ENCODE results near the gene DLX2.

The DLX2 gene

DNA sequence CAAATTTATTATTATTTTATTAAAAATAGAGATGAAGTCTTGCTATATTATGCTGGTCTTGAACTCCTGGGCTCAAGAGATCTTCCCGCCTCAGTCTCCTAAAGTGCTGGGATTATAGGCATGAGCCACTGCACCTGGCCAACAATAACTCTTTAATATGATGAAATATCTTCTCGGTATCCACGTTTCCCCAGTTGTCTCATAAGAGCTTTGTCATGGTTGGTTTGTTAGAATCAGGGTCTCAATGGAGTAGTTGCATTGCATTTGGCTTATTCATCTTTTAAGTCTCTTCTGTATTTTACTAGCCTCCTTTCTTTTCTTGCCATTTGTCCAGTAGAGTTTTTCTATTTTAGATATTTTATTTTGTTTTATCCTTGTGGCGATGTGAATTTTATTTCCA lies 32.7 kb upstream of the DLX2 start:
- no peak for DNase-seq (ENCODE audit: low spot score)
- ChIA-PET POLR2A (ENCODE audit: low non-redundant PET) (no interaction called here), CTCF (interaction anchor here (0.7 kb wide), 1 partner anchor 420 kb away, joined by 4 read pairs; no protein-coding TSS in a partner anchor)
- TF ChIP-seq, protein P1, sequence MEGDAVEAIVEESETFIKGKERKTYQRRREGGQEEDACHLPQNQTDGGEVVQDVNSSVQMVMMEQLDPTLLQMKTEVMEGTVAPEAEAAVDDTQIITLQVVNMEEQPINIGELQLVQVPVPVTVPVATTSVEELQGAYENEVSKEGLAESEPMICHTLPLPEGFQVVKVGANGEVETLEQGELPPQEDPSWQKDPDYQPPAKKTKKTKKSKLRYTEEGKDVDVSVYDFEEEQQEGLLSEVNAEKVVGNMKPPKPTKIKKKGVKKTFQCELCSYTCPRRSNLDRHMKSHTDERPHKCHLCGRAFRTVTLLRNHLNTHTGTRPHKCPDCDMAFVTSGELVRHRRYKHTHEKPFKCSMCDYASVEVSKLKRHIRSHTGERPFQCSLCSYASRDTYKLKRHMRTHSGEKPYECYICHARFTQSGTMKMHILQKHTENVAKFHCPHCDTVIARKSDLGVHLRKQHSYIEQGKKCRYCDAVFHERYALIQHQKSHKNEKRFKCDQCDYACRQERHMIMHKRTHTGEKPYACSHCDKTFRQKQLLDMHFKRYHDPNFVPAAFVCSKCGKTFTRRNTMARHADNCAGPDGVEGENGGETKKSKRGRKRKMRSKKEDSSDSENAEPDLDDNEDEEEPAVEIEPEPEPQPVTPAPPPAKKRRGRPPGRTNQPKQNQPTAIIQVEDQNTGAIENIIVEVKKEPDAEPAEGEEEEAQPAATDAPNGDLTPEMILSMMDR (conservative IDR thresholded peaks at IDR 0.05; ENCODE audit: low read depth), result no peak
- H3K27ac ChIP-seq, result no peak overlapping the region

DNA sequence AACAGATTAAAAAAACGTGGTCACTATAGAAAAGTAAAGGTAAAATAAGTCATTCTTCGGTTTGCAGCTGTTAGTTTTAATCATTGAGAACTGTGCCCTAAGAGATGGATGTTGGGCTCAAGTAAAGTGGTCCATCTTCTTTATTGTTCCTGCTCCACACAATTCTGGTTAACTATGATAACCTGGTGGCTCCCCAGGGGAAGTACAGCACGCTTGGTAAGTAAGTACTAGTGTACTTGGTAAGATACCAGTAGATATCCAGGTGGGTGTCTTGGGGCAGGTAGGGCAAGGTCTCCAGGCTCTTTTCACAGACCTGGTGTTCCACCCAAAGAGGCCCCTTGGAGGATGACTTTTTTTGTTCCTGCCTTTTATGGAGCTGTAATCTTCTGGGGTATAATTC lies 31.6 kb upstream of the DLX2 start:
- DNase-seq (ENCODE audit: low spot score), result no peak
- H3K27ac ChIP-seq, result no peak overlapping the region
- TF ChIP-seq, protein P1 (conservative IDR thresholded peaks at IDR 0.05; ENCODE audit: low read depth), result no peak
- ChIA-PET CTCF (no interaction called here), POLR2A (ENCODE audit: low non-redundant PET) (no interaction called here)

DNA sequence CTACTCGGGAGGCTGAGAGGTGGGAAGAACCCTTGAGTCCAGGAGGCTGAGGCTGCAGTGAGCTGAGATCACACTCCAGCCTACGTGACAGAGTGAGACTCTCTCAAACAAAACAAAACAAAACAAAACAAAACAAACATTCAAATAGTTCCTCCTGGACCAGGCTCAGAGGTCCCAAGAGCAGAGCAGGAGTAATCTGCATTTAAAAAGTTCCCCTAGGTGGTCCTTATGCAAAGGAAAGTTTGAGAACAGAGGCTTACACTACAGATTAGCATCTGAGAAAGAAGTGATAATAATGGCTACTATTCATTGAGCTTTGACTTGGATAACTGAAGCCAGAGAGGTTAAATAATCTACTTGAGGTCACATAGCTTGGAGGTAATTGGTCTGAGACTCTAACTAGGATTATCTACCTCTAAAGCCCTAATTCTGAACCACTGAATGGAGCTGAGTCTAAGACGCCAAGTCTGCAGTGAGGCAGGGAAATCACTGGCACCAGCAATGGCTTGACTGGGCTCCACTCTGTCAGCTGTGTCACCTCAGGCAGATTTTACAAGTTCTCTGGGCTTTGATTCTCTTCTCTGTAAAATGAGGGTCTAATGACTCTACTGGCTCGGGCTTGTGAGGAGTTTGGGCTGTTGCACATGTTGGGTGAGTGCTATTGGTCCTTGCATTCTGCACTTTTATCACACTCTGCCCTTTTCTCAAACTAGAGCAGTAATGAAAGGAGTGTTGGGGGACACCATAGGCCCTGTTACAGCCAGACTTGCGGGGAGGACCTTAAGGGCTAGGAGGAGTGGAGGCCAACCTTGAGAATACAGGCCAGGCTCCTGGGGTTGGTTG lies 29.2 kb upstream of the DLX2 start:
- DNase-seq (ENCODE audit: low spot score), result no peak
- H3K27ac ChIP-seq, result no peak overlapping the region
- ChIA-PET POLR2A (ENCODE audit: low non-redundant PET) (interaction anchor here (0.6 kb wide), 1 partner anchor 95 kb away, joined by 4 read pairs; no protein-coding TSS in a partner anchor), CTCF (no interaction called here)
- TF ChIP-seq, protein P1 (conservative IDR thresholded peaks at IDR 0.05; ENCODE audit: low read depth), result no peak

DNA sequence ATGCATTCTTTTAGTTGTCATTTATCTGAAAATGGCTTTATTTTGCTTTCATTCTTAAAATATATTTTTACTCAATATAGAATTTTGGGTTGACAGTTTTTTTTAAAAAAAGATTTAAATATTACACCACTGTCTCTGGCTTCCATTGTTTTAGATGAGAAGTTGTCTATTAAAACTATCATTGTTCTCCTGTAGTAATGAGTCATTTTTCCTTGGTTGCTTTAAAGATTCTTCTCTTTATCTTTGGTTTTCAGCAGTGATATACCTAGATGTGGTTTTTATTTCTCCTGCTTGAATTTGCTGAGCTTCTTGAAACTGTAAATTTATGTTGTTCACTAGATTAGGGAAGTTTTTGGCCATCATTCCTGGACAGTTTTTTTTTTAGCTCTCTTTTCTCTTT lies 26.7 kb upstream of the DLX2 start:
- CTCF ChIA-PET, result no interaction called here

DNA sequence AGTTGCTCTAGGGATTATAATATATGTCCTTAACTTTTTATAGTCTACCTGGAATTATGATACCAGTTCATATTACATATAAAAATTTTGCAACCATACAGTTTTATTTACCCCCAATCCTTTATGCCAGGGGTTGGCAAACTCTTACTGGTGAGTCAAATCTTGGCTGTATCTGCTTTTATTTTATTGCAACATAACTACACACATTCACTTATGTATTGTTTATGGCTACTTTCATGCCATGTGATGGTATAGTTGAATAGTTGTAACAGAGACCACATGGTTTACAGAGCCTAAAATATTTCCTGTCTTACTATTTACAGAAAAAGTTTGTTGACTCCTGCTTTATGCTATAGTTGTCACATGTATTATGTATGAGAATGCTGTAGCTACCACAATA lies 25.8 kb upstream of the DLX2 start:
- ChIA-PET POLR2A (ENCODE audit: low non-redundant PET) (no interaction called here), CTCF (interaction anchor here (0.5 to 0.6 kb wide), 4 partner anchors 8 to 1336 kb away, joined by 3 to 4 read pairs (median 3); no protein-coding TSS in a partner anchor)
- TF ChIP-seq, protein P1 (conservative IDR thresholded peaks at IDR 0.05; ENCODE audit: low read depth), result no peak
- no peak for DNase-seq (ENCODE audit: low spot score)
- H3K27ac ChIP-seq, result peak overlapping the region; percentile 73

More for the DNA sequence above, 26.7 kb upstream of the DLX2 start:
- TF ChIP-seq, protein P1 (conservative IDR thresholded peaks at IDR 0.05; ENCODE audit: low read depth), result no peak
- no peak overlapping the region for H3K27ac ChIP-seq
- POLR2A ChIA-PET (ENCODE audit: low non-redundant PET), result no interaction called here
- no peak for DNase-seq (ENCODE audit: low spot score)

DNA sequence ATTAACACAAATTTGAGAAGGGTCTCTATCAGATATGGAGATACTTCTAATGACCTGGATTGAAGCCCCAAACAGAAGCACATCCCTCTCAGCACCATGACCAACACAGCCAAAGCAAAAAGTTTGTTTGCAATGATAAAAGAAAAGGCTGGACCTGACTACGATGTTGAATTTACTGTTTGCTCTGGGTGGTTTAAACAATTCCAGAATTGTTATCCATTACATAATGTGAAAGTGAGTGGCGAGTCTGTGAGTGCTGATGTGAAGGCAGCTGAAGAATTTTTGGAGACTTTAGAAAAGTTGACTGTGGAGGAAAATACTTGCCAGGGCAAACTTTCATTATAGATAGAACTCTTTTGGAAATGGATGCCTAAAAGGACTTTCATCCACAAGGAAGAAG lies 17.4 kb upstream of the DLX2 start:
- no peak overlapping the region for H3K27ac ChIP-seq
- ChIA-PET CTCF (no interaction called here), POLR2A (ENCODE audit: low non-redundant PET) (no interaction called here)
- TF ChIP-seq, protein P1 (conservative IDR thresholded peaks at IDR 0.05; ENCODE audit: low read depth), result no peak
- DNase-seq (ENCODE audit: low spot score), result no peak

Measured in RWPE1 (cell line).